HUES6 (cell line): ENCODE results near the gene ZHX3.

Source experiments
- H3K27ac ChIP-seq: 2 replicates; pipeline ENCODE4 v1.7.0; 2013; ENCODE audit warnings: low read depth, mild to moderate bottlenecking, low read length, inconsistent platforms
- H3K27me3 ChIP-seq: 2 replicates; pipeline ENCODE4 v1.6.1; 2013; ENCODE audit warnings: low read length; ENCODE audit not compliant: control insufficient read depth, insufficient read depth
- H3K36me3 ChIP-seq: 2 replicates; pipeline ENCODE4 v1.6.1; 2013; ENCODE audit warnings: low read length; ENCODE audit not compliant: control insufficient read depth, insufficient read depth
- H3K4me1 ChIP-seq: 2 replicates; pipeline ENCODE4 v1.6.1; 2013; ENCODE audit warnings: low read length; ENCODE audit not compliant: control insufficient read depth, insufficient read depth
- H3K4me3 ChIP-seq: 2 replicates; pipeline ENCODE4 v1.5.1; 2013; ENCODE audit warnings: low read depth, low read length
- H3K9ac ChIP-seq: one replicate; pipeline ENCODE4 v1.6.1; 2013; ENCODE audit warnings: mild to moderate bottlenecking, low read length
- H3K9me3 ChIP-seq: 2 replicates; pipeline ENCODE4 v1.6.1; 2013; ENCODE audit warnings: low read depth, low read length; ENCODE audit not compliant: control insufficient read depth, insufficient read depth

The ZHX3 gene

GRCh38 chr20:41307021-41307420 is 10.5 kb downstream of the ZHX3 start:
- Histone ChIP-seq H3K4me1 (peaks cover 10% of the 10 kb centered on the region), H3K27ac (no peak overlapping the region), H3K4me3 (no peak overlapping the region), H3K9ac (no peak overlapping the region), H3K36me3 (no peaks in the 10 kb centered on the region), H3K9me3 (no peaks in the 10 kb centered on the region), H3K27me3 (no peaks in the 10 kb centered on the region; the same call in 1 of the 2 replicates)

- Histone ChIP-seq H3K9ac (no peak overlapping the region), H3K27ac (no peak overlapping the region)
Measured at GRCh38 chr20:41306061-41306727, 11.3 kb downstream of the ZHX3 start.

GRCh38 chr20:41304424-41305079 is 13.0 kb downstream of the ZHX3 start:
- Histone ChIP-seq H3K9ac (no peak overlapping the region), H3K27me3 (no peaks in the 10 kb centered on the region), H3K4me3 (no peak overlapping the region), H3K9me3 (no peaks in the 10 kb centered on the region), H3K36me3 (no peaks in the 10 kb centered on the region), H3K27ac (no peak overlapping the region), H3K4me1 (peaks cover 19% of the 10 kb centered on the region)

More at GRCh38 chr20:41306061-41306727, 11.3 kb downstream of the ZHX3 start:
- H3K4me1 ChIP-seq, result peaks cover 13% of the 10 kb centered on the region
- no peaks in the 10 kb centered on the region for H3K36me3 ChIP-seq
- no peak overlapping the region for H3K4me3 ChIP-seq
- no peaks in the 10 kb centered on the region for H3K9me3 ChIP-seq
- H3K27me3 ChIP-seq, result no peaks in the 10 kb centered on the region; the same call in 1 of the 2 replicates

GRCh38 chr20:41304002-41304401 is 13.5 kb downstream of the ZHX3 start:
- Histone ChIP-seq H3K27me3 (no peaks in the 10 kb centered on the region), H3K27ac (no peak overlapping the region), H3K4me1 (peaks cover 19% of the 10 kb centered on the region), H3K36me3 (no peaks in the 10 kb centered on the region), H3K9ac (no peak overlapping the region), H3K9me3 (no peaks in the 10 kb centered on the region), H3K4me3 (no peak overlapping the region)

- Histone ChIP-seq H3K9ac (no peak overlapping the region), H3K9me3 (no peaks in the 10 kb centered on the region), H3K36me3 (no peaks in the 10 kb centered on the region), H3K4me1 (peaks cover 14% of the 10 kb centered on the region), H3K27ac (no peak overlapping the region), H3K4me3 (no peak overlapping the region), H3K27me3 (no peaks in the 10 kb centered on the region)
Measured at GRCh38 chr20:41300886-41301285, 16.6 kb downstream of the ZHX3 start.

- Histone ChIP-seq H3K27me3 (no peaks in the 10 kb centered on the region), H3K4me1 (peaks cover 14% of the 10 kb centered on the region), H3K9ac (no peak overlapping the region), H3K4me3 (no peak overlapping the region), H3K36me3 (no peaks in the 10 kb centered on the region), H3K9me3 (no peaks in the 10 kb centered on the region), H3K27ac (no peak overlapping the region)
Measured at GRCh38 chr20:41300383-41300782, 17.1 kb downstream of the ZHX3 start.

GRCh38 chr20:41299899-41300298 is 17.6 kb downstream of the ZHX3 start:
- H3K9me3 ChIP-seq, result no peaks in the 10 kb centered on the region
- no peak overlapping the region for H3K4me3 ChIP-seq
- H3K9ac ChIP-seq, result no peak overlapping the region
- H3K27ac ChIP-seq, result no peak overlapping the region
- H3K27me3 ChIP-seq, result no peaks in the 10 kb centered on the region
- no peaks in the 10 kb centered on the region for H3K36me3 ChIP-seq
- H3K4me1 ChIP-seq, result peaks cover 14% of the 10 kb centered on the region

GRCh38 chr20:41293269-41294037 is 24.1 kb downstream of the ZHX3 start:
- Histone ChIP-seq H3K27ac (no peak overlapping the region), H3K27me3 (no peaks in the 10 kb centered on the region), H3K36me3 (no peaks in the 10 kb centered on the region), H3K4me3 (no peak overlapping the region), H3K9me3 (no peaks in the 10 kb centered on the region), H3K9ac (no peak overlapping the region), H3K4me1 (peaks cover 5% of the 10 kb centered on the region; the same call in 1 of the 2 replicates)

GRCh38 chr20:41290804-41291389 is 26.6 kb downstream of the ZHX3 start:
- Histone ChIP-seq H3K4me3 (no peak overlapping the region), H3K4me1 (no peaks in the 10 kb centered on the region), H3K27me3 (no peaks in the 10 kb centered on the region), H3K9me3 (peaks cover 14% of the 10 kb centered on the region), H3K27ac (no peak overlapping the region), H3K9ac (no peak overlapping the region), H3K36me3 (no peaks in the 10 kb centered on the region)

GRCh38 chr20:41287327-41287726 is 30.2 kb downstream of the ZHX3 start:
- Histone ChIP-seq H3K4me3 (no peak overlapping the region), H3K9ac (no peak overlapping the region), H3K4me1 (no peaks in the 10 kb centered on the region), H3K9me3 (peaks cover 14% of the 10 kb centered on the region), H3K27ac (no peak overlapping the region), H3K27me3 (no peaks in the 10 kb centered on the region), H3K36me3 (no peaks in the 10 kb centered on the region)
